ENCODE measurements around the gene NCAN.

NCAN gene

GRCh38 chr19:19297759-19298158 is 86.0 kb downstream of the NCAN start:
- DNase-seq = no peak

- no peak for DNase-seq
These were observed 88.9 kb downstream of the NCAN start for GRCh38 chr19:19300613-19301012.

Measured in NCI-H2227 treated with DMSO at 0.1 percent for 48 hours (cell line).